Effector CD8-positive, alpha-beta T cell (primary cell): Measurements from ENCODE around the gene STPG4.
"Not testable (repeated sequence)": the region's sequence is repeated elsewhere in the genome, so short reads cannot be mapped to it uniquely, and the experiment has no call there.

Experiments used
- DNase-seq: peaks from one replicate; lab custom pipeline; 2025; lab: John Stamatoyannopoulos, UW

Gene STPG4

GRCh38 chr2:47172922-47173695, 18.0 kb upstream of the STPG4 start:
- DNase-seq = no peak

GRCh38 chr2:47172156-47172921, 17.2 kb upstream of the STPG4 start:
- no peak for DNase-seq

DNA sequence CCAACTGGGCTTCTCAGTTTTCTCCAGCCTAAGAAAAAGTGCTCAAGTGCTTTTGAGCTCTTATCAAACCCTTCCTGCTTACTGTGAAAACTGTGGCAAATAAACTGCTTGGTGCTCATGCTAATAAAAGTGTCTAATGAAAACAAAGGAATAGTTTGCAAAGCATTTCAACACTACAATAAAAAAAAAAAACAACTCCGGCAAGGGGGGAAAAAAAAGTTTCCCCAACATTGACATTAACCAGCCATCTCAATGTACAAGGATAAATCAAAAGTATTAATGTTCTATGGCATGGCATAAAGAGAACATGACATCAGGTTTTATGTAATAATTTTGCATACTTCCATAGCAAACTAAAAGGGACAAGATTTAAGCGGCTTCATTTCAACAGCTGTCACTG, 14.7 kb upstream of the STPG4 start:
- DNase-seq = no peak

DNA sequence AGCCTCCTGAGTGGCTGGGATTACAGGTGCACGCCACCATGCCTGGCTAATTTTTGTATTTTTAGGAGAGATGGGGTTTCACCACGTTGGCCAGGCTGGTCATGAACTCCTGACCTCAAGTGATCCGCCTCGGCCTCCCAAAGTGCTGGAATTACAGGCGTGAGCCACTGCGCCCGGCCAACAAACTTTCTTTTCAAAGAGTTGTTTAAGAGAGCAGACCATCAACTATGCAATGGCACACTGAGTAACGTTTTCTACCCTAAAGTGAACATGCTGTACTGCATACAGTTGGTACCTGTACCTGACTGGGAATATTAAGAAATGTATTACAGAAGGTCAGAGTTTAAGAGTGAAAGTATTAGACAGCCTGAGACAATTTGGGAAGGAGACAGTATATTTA, 13.8 kb upstream of the STPG4 start:
- DNase-seq = not testable (repeated sequence)

DNA sequence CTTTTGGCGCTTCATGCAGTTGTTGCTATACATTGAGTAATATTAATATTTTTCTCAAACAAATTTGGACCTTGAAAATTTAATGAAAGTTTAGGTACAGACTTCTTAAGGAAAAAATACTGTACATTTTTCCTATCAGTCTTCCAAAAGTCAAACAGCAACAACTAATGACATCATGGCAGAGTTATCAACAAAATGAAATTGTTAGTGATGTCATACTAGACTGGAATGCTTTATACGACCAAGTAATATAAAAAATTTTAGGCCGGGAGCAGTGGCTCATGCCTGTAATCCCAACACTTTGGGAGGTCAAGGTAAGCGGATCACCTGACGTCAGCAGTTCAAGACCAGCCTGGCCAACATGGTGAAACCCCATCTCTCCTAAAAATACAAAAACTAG, 12.0 kb upstream of the STPG4 start:
- no peak for DNase-seq

GRCh38 chr2:47165001-47165555, 10.0 kb upstream of the STPG4 start:
- DNase-seq = no peak

GRCh38 chr2:47162780-47163179, 7.7 kb upstream of the STPG4 start:
- DNase-seq = no peak

GRCh38 chr2:47161475-47161874, 6.4 kb upstream of the STPG4 start:
- DNase-seq = no peak

- no peak for DNase-seq
Measured at GRCh38 chr2:47160660-47161059, 5.6 kb upstream of the STPG4 start.

- DNase-seq = no peak
Measured at GRCh38 chr2:47160211-47160610, 5.1 kb upstream of the STPG4 start.

DNA sequence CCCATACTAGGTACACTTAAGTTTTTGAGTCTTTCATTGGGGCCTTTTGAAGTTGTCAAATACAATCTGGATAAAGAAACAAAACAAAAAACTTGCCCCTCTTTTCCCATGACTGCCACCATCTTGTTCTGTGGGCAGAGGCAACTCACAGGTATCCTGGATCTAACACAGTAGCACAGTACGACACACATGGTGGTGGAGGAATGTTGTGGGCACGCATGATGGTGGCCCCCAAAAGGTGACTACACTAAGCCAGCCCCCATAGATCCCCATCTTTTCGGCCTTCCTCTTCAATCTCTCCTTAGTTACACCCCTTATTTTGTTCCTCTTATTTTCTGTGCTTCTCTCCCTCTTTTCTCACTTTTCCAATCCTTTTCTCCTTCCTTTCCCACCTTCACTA, 4.5 kb upstream of the STPG4 start:
- DNase-seq = no peak

DNA sequence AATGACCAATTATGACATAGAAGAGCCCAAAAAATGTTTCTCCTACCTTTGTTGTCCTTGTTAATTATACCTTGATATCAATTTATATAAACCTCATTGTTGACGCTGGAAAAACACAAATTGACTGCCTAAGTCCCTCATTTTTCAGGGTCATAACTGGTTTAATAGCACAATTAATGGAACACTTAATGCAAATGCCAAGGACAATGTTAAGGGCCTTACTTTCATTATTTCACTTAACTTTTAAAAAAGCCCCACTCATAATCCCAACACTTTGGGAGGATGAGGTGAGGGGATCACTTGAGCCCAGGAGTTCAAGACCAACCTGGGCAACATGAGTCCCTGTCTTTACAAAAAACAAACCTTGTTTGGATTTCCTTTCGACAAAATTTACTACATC, 3.5 kb upstream of the STPG4 start:
- no peak for DNase-seq

GRCh38 chr2:47152803-47153202, 2.3 kb downstream of the STPG4 start:
- DNase-seq = no peak

- no peak for DNase-seq
Measured at GRCh38 chr2:47150175-47150574, 4.9 kb downstream of the STPG4 start.

DNA sequence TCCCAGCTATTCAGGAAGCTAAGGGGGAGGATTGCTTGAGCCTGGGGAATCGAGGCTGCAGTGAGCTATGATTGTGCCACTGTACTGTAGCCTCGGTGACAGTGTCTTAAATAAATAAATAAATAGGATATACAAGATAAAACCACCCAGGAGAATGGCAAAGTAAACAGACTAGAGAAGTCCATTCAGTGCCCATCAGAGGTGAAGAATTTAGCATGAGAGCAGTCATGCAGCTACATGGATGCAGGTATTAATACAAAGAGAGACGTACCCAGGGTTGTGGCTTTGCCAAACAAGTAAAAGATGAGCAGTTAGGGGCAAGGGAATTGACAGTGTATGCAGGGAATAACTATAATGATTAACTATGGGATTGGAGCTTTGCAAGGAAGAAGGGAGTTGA, 8.1 kb downstream of the STPG4 start:
- DNase-seq = no peak

GRCh38 chr2:47145466-47145865, 9.6 kb downstream of the STPG4 start:
- DNase-seq = no peak

DNA sequence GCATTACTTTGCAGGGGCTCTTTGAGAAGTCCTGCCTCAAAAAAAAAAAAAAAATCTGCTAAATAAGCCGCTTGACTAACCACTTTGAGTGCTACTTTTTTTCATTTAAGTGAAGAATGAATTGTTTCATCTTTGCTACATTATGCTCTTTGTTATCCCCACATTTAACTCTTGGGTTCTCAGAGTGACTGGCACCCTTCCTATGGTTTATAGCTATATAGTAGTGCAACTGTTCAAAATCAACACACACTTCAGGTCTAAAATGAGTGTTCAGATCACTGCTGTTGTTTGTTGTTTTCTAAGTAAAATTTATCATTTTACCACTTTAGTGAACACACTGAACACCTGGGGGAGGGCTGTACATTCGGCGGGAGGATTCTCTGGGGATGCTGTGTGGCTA, 13.6 kb downstream of the STPG4 start:
- DNase-seq = no peak

- DNase-seq = no peak
Measured at GRCh38 chr2:47134386-47135090, 20.6 kb downstream of the STPG4 start.

GRCh38 chr2:47133046-47133445, 22.1 kb downstream of the STPG4 start:
- no peak for DNase-seq

GRCh38 chr2:47129191-47129706, 25.9 kb downstream of the STPG4 start:
- DNase-seq = no peak

- no peak for DNase-seq
Measured at GRCh38 chr2:47128705-47129104, 26.4 kb downstream of the STPG4 start.

DNA sequence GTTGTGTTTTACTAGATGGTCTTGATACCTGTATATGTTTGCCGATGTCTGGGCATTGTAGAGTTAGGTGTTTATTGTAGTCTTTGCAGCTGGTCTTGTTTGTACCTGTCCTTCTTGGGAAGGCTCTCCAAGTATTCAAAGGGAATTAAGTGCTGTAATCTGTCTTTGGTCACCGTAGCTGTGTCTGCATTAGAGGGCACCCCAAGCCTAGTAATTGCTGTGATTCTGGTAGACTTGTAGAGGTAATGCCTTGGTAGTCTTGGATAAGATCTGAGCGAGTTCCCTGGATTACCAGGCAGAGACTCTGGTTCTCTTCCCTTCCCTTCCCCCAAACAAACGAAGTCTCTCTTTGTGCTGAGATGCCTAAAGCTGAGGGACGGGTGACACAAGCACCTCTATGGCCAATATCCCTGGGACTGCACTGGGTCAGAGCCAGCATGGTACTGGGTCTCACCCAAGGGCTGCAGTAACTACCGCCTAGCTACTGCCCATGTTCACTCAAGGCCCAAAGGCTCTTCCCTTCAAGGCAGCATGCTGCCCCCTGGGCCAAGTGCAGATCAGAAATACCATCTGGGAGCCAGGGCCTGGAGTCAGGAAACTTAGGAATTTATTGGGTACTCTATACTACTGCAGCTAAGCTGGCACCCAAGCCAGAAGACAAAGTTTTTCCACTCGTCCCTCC, 27.1 kb downstream of the STPG4 start:
- no peak for DNase-seq
